ENCODE data around the gene HOXD11. TPM values are rescaled to one million over a fixed set of nuclear protein-coding genes. Genes with fewer than 3 reads are reported as not detected.

HOXD11 gene
- total and polyA plus RNA-seq, 2 donors (not counting 3 experiments of a cell fraction or from before 2014, with no cell fraction given), result not detected

- no peaks in the 10 kb centered on the region for H3K9me3 ChIP-seq (replicated peaks; ENCODE audit: control insufficient read depth, insufficient read depth, low read length)
- no peaks in the 10 kb centered on the region for H3K9me1 ChIP-seq (replicated peaks; ENCODE audit: control insufficient read depth, extremely low read depth, insufficient read depth, low read length)
- peaks cover 3% of the 10 kb centered on the region for H4K20me1 ChIP-seq (replicated peaks; ENCODE audit: control insufficient read depth, extremely low read depth, insufficient read depth, low read length)
- DNase-seq (ENCODE audit: low read depth, low spot score) (no peak), FAIRE-seq (no peak)
- H3K4me2 ChIP-seq (ENCODE audit: insufficient read depth, low read length), result no peak overlapping the region
- no peaks in the 10 kb centered on the region for H3K4me1 ChIP-seq (ENCODE audit: control insufficient read depth, extremely low read depth, insufficient read depth, low read length)
- H3K4me3 ChIP-seq (replicated peaks in 1 of 3; ENCODE audit: insufficient read depth in 1 of 3, low read depth in 1 of 3, low read length in 3 of 3), result no peak overlapping the region
- no peak overlapping the region for H3K9ac ChIP-seq (replicated peaks; ENCODE audit: extremely low read depth, insufficient read depth, low read length)
- H3K27me3 ChIP-seq (ENCODE audit: control insufficient read depth in 2 of 2, insufficient read depth in 2 of 2, low read length in 2 of 2), result peaks cover 87 to 98% of the 10 kb centered on the region in 2 experiments
- intact Hi-C loops (cut with micrococcal nuclease), result loop anchor here (1.0 kb wide), 1 partner anchor 723 kb away; no protein-coding TSS in a partner anchor
- dilution Hi-C loops (cut with MboI; ENCODE audit: extremely low pct_ligation_motif_present, low sequenced_read_pairs), result no loop called here
- H2AFZ ChIP-seq (ENCODE audit: low read depth, low read length), result no peak overlapping the region
- no TSS peak for BruUV-seq (replicated peaks)
- CTCF ChIA-PET, result interaction anchor here (1.1 to 6.1 kb wide), 8 partner anchors 9 to 1392 kb away, joined by 4 to 102 read pairs (median 10); no protein-coding TSS in a partner anchor
- TF ChIP-seq POLR2AphosphoS5 (IDR thresholded peaks at IDR 0.05; ENCODE audit: insufficient read depth, low read depth, low read length) (no peak), POLR2A (IDR thresholded peaks at IDR 0.05; ENCODE audit: low read depth, low read length) (no peak)
- no peaks in the 10 kb centered on the region for H3K36me3 ChIP-seq (ENCODE audit: control insufficient read depth in 2 of 2, extremely low read depth in 1 of 2, insufficient read depth in 2 of 2, low read length in 2 of 2)
- POLR2A ChIA-PET, result no interaction called here
- H3K27ac ChIP-seq (ENCODE audit: insufficient read depth, low read depth, low read length), result no peak overlapping the region
- H3K79me2 ChIP-seq (ENCODE audit: control insufficient read depth, insufficient read depth, low read length), result no peaks in the 10 kb centered on the region
Measured at GRCh38 chr2:176088937-176089842, 17.9 kb upstream of the HOXD11 start.

GRCh38 chr2:176089843-176090395 lies 17.2 kb upstream of the HOXD11 start:
- intact Hi-C loops (cut with micrococcal nuclease), result no loop called here
- Histone ChIP-seq H3K79me2 (ENCODE audit: control insufficient read depth, insufficient read depth, low read length) (no peaks in the 10 kb centered on the region), H3K4me3 (replicated peaks in 1 of 3; ENCODE audit: insufficient read depth in 1 of 3, low read depth in 1 of 3, low read length in 3 of 3) (no peak overlapping the region), H4K20me1 (replicated peaks; ENCODE audit: control insufficient read depth, extremely low read depth, insufficient read depth, low read length) (peaks cover 3% of the 10 kb centered on the region), H3K4me2 (ENCODE audit: insufficient read depth, low read length) (no peak overlapping the region), H3K9me3 (replicated peaks; ENCODE audit: control insufficient read depth, insufficient read depth, low read length) (no peaks in the 10 kb centered on the region), H3K36me3 (ENCODE audit: control insufficient read depth in 2 of 2, extremely low read depth in 1 of 2, insufficient read depth in 2 of 2, low read length in 2 of 2) (no peaks in the 10 kb centered on the region), H3K9me1 (replicated peaks; ENCODE audit: control insufficient read depth, extremely low read depth, insufficient read depth, low read length) (no peaks in the 10 kb centered on the region), H3K27ac (ENCODE audit: insufficient read depth, low read depth, low read length) (no peak overlapping the region), H3K9ac (replicated peaks; ENCODE audit: extremely low read depth, insufficient read depth, low read length) (no peak overlapping the region), H3K27me3 (ENCODE audit: control insufficient read depth in 2 of 2, insufficient read depth in 2 of 2, low read length in 2 of 2) (peaks cover 87 to 98% of the 10 kb centered on the region in 2 experiments), H2AFZ (ENCODE audit: low read depth, low read length) (no peak overlapping the region), H3K4me1 (ENCODE audit: control insufficient read depth, extremely low read depth, insufficient read depth, low read length) (no peaks in the 10 kb centered on the region)
- BruUV-seq (replicated peaks), result no TSS peak
- ChIA-PET POLR2A (no interaction called here), CTCF (interaction anchor here (6.1 kb wide), 1 partner anchor 401 kb away, joined by 102 read pairs; no protein-coding TSS in a partner anchor)
- FAIRE-seq (no peak), DNase-seq (ENCODE audit: low read depth, low spot score) (no peak)
- TF ChIP-seq POLR2A (IDR thresholded peaks at IDR 0.05; ENCODE audit: low read depth, low read length) (no peak), POLR2AphosphoS5 (IDR thresholded peaks at IDR 0.05; ENCODE audit: insufficient read depth, low read depth, low read length) (no peak), MAX (IDR thresholded peaks at IDR 0.05; ENCODE audit: insufficient read depth, insufficient read length) (no peak), MYC (IDR thresholded peaks at IDR 0.05; ENCODE audit: low read depth, low read length) (no peak), FOS (IDR thresholded peaks at IDR 0.05; ENCODE audit: borderline replicate concordance, insufficient read depth, low read length) (no peak), CTCF (IDR thresholded peaks at IDR 0.05; ENCODE audit: extremely low read depth in 1 of 2, insufficient read depth in 1 of 2, low read depth in 1 of 2, low read length in 2 of 2) (no peak)
- dilution Hi-C loops (cut with MboI; ENCODE audit: extremely low pct_ligation_motif_present, low sequenced_read_pairs), result no loop called here

Data from endothelial cell of umbilical vein (primary cell).